SJSA1 (cell line): ENCODE data around the gene SSH2. TPM values are rescaled to one million over a fixed set of nuclear protein-coding genes. Genes with fewer than 3 reads are reported as not detected.
"Not testable (repeated sequence)": the region's sequence is repeated elsewhere in the genome, so short reads cannot be mapped to it uniquely, and the experiment has no call there.

ENCODE experiments used
- DNase-seq, 2 experiments: peaks; one replicate each; pipeline ENCODE4 v3.0.0-alpha.2; 2015 to 2020; ENCODE audit warnings: low spot score in 2 of 2, low read depth in 1 of 2
- H3K27ac ChIP-seq: fragments of 250-450 bp; sonication (Bioruptor Pico); 2 replicates; pipeline ENCODE4 v1.5.1; 2020; ENCODE audit warnings: mild to moderate bottlenecking, moderate library complexity
- H3K27me3 ChIP-seq: fragments of 250-450 bp; sonication (Bioruptor Pico); replicated peaks from 2 replicates; pipeline ENCODE4 v1.5.1; 2020; ENCODE audit warnings: mild to moderate bottlenecking, moderate library complexity
- H3K36me3 ChIP-seq: fragments of 250-450 bp; sonication (Bioruptor Pico); 2 replicates; pipeline ENCODE4 v1.5.1; 2020; ENCODE audit warnings: mild to moderate bottlenecking
- H3K4me1 ChIP-seq: fragments of 250-450 bp; sonication (Bioruptor Pico); replicated peaks from 2 replicates; pipeline ENCODE4 v1.6.1; 2021; ENCODE audit warnings: mild to moderate bottlenecking
- H3K4me3 ChIP-seq: fragments of 250-450 bp; sonication (Bioruptor Pico); 2 replicates; pipeline ENCODE4 v1.5.1; 2020; ENCODE audit warnings: mild to moderate bottlenecking
- H3K9me3 ChIP-seq: fragments of 250-450 bp; sonication (Bioruptor Pico); replicated peaks from 2 replicates; pipeline ENCODE4 v1.5.1; 2020; ENCODE audit warnings: mild to moderate bottlenecking
- total RNA-seq: library from RNA; depleted of rRNA; stranded (reverse); fragments of >200 nt; shearing (Covaris generic); gene quantifications from 2 replicates; pipeline ENCODE4 v1.2.3, GENCODE V29; 2014

The SSH2 gene
- total RNA-seq, 1 experiment from 2014 or later: 12.9 TPM

GRCh38 chr17:29880031-29880430, 50.0 kb downstream of the SSH2 start:
- H3K4me3 ChIP-seq: no peak overlapping the region
- no peaks in the 10 kb centered on the region for H3K9me3 ChIP-seq
- no peaks in the 10 kb centered on the region for H3K36me3 ChIP-seq
- H3K27ac ChIP-seq: no peak overlapping the region
- no peak for DNase-seq
- H3K27me3 ChIP-seq: no peaks in the 10 kb centered on the region
- no peaks in the 10 kb centered on the region for H3K4me1 ChIP-seq

DNA sequence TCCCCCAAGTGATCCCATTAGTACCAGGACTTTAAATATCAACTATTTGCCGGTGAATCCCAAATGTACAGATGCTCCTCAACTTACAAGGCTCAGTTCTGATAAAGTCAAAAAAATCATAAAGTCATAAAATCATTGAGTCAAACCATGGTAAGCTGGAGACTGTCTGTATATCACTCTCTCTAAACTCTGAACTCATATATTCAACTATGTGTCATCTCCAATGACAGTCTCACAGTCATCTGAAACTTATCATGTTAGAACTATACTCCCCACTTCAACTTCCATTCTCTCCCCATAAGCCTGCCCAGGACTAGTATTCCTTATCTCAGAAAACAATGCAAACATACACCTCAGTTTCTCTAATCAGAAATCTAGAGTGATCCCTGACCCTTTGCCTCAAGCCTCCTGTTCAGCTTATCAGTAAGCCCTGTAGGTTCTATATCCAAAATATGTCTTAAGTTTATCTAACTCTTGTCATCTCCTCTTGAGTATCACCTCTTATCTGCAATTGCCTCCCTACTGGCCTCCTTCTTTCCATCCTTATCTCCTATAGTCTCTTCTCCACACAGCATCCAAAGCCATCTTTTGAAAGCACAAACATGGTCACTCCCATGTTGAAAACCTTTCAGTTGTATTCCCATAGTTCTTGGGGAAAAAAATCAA, 55.0 kb downstream of the SSH2 start:
- no peak for DNase-seq
- Histone ChIP-seq H3K27ac (no peak overlapping the region), H3K4me3 (no peak overlapping the region), H3K9me3 (no peaks in the 10 kb centered on the region), H3K36me3 (no peaks in the 10 kb centered on the region), H3K27me3 (no peaks in the 10 kb centered on the region), H3K4me1 (no peaks in the 10 kb centered on the region)

DNA sequence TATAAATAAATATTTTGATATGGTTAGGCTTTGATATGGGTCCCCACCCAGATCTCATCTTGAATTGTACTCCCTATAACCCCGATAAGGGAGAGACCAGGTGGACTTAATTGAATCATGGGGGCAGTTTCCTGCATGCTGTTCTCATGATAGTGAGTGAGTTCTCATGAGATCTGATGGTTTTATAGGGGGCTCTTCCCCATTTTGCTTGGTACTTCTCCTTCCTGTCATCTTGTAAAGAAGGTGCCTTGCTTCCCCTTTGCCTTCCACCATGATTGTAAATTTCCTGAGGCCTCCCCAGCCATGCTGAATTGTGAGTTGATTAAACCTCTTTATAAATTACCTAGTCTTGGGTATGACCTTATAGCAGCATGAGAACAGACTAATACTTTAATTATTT, 55.7 kb downstream of the SSH2 start:
- not testable (repeated sequence) for H3K4me3 ChIP-seq

GRCh38 chr17:29873476-29873875, 56.6 kb downstream of the SSH2 start:
- no peaks in the 10 kb centered on the region for H3K36me3 ChIP-seq
- no peak for DNase-seq
- H3K27me3 ChIP-seq: no peaks in the 10 kb centered on the region
- H3K9me3 ChIP-seq: no peaks in the 10 kb centered on the region
- H3K4me3 ChIP-seq: no peak overlapping the region
- no peaks in the 10 kb centered on the region for H3K4me1 ChIP-seq
- H3K27ac ChIP-seq: no peak overlapping the region

More for the DNA sequence above, 55.7 kb downstream of the SSH2 start:
- H3K36me3 ChIP-seq, H3K27ac ChIP-seq, H3K27me3 ChIP-seq, DNase-seq, H3K9me3 ChIP-seq, H3K4me1 ChIP-seq: not testable (repeated sequence)

DNA sequence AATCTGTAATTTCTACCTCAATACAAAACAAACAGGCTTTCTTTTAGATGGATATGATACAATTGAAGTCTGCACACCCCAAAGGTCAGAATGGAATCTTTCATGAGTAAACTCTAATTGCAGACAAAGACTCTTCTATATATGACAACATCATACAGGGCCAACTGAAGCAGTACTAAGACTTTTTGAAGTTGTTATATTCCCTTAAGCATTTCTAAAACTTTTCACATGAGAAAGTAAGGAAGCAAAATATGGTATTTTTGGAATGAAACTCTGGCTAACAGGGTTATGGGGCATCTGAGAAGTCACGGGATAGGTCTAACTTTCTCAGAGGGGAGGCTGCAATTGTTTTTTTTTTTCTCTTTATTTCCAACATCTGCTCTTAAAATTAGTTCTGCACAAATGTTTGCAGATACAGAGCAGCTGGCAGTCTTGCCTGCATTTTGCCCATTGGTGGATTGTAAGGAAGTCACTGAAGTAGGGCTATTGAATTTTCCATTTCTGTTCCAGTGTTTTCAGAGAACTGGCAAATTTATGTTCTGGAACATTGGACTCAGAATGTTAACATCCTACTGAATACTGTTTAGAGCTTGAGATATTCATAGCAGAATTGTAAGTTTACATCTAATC, 59.1 kb downstream of the SSH2 start:
- H3K9me3 ChIP-seq: no peaks in the 10 kb centered on the region
- DNase-seq: no peak
- no peaks in the 10 kb centered on the region for H3K36me3 ChIP-seq
- no peaks in the 10 kb centered on the region for H3K27me3 ChIP-seq
- H3K4me3 ChIP-seq: no peak overlapping the region
- H3K27ac ChIP-seq: no peak overlapping the region
- no peaks in the 10 kb centered on the region for H3K4me1 ChIP-seq

DNA sequence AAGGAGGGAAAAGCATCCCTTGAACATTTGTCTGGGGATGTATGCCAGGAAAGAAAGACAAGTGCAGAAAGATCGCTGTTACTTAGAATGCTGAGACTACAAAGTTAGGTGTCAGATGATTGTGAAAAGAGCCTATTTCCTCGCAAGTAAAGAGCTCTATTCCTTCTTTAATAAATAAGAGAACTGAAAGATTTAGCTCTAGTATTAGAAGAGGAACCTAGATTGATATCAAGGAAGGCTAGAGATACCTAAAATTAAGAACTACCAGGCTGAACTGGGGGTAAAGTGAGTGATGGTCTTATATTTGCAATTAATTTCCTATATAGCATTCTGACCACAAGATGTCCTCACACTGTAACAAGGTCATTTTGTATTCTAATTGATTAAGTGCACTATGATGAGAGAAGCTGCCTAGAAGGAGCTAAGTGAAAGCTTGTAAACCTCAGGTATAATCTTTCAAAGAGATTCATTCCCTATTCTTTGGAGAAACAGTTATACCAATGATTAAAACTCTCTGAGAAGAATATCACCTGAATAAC, 62.3 kb downstream of the SSH2 start:
- Histone ChIP-seq H3K27ac (no peak overlapping the region), H3K27me3 (no peaks in the 10 kb centered on the region), H3K4me3 (no peak overlapping the region), H3K36me3 (no peaks in the 10 kb centered on the region), H3K4me1 (no peaks in the 10 kb centered on the region; the same call in 1 of the 2 replicates), H3K9me3 (no peaks in the 10 kb centered on the region)
- DNase-seq: no peak

DNA sequence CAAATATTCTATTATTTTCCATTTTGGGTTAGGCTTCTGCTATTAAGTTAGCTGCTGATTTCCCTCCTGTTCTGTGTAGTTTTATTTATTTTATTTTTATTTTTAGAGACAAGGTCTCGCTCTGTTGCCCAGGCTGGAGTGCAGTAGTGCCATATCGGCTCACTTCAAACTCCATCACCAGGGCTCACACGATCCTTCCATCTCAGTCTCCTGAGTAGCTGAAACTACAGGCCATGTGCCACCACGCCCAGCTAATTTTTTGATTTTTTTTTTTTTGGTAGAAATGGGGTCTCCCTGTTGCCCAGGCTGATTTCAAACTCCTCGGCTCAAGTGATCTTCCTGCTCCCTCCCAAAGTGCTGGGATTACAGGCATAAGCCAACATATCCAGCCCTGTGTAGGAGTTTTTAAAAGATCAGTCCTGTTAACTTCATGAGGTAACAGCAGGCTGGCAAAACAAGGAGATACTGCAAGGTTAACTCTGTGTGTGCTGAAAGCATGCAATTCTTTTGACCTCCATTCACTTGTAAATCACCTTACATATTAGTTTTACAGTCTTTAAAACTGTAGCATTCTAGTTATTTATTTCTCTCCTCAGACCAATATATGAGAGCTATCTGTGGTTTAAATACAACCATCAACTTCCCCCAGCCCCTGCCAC, 63.2 kb downstream of the SSH2 start:
- Histone ChIP-seq H3K36me3 (no peaks in the 10 kb centered on the region), H3K27ac (no peak overlapping the region), H3K4me1 (no peaks in the 10 kb centered on the region; the same call in 1 of the 2 replicates), H3K4me3 (no peak overlapping the region), H3K9me3 (0 out of 2 replicates have a peak, but pooled peaks cover 2% of the 10 kb centered on the region), H3K27me3 (no peaks in the 10 kb centered on the region)
- no peak for DNase-seq

GRCh38 chr17:29864615-29865014, 65.4 kb downstream of the SSH2 start:
- DNase-seq: no peak
- Histone ChIP-seq H3K4me1 (no peaks in the 10 kb centered on the region; the same call in 1 of the 2 replicates), H3K36me3 (no peaks in the 10 kb centered on the region), H3K27me3 (no peaks in the 10 kb centered on the region), H3K4me3 (no peak overlapping the region), H3K9me3 (0 out of 2 replicates have a peak, but pooled peaks cover 2% of the 10 kb centered on the region), H3K27ac (no peak overlapping the region)

GRCh38 chr17:29864123-29864522, 65.9 kb downstream of the SSH2 start:
- not testable (repeated sequence) for H3K36me3 ChIP-seq, H3K9me3 ChIP-seq, H3K4me3 ChIP-seq, H3K27ac ChIP-seq, DNase-seq, H3K27me3 ChIP-seq, H3K4me1 ChIP-seq

DNA sequence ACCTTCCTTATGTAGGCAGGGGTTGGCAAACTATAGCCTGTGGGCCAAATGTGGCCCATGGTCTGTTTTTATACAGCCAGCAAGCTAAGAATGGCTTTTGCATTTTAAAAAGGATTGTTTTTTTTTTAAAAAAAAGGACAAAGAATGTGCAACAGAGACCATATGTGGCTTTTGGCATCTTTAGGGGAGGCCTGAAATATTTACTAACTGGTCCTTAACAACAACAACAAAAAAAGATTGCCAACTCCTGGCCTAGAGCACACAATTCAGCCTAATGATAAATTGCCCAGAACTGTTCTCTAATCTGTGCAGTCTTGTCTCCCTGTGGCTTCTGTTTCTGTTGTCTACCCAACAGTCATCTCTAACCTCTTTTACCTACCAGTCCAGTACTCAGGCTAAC, 67.1 kb downstream of the SSH2 start:
- no peaks in the 10 kb centered on the region for H3K27me3 ChIP-seq
- H3K4me1 ChIP-seq: no peaks in the 10 kb centered on the region; the same call in 1 of the 2 replicates
- DNase-seq: no peak
- H3K36me3 ChIP-seq: no peaks in the 10 kb centered on the region
- 0 out of 2 replicates have a peak, but pooled peaks cover 2% of the 10 kb centered on the region for H3K9me3 ChIP-seq
- no peak overlapping the region for H3K27ac ChIP-seq
- no peak overlapping the region for H3K4me3 ChIP-seq

DNA sequence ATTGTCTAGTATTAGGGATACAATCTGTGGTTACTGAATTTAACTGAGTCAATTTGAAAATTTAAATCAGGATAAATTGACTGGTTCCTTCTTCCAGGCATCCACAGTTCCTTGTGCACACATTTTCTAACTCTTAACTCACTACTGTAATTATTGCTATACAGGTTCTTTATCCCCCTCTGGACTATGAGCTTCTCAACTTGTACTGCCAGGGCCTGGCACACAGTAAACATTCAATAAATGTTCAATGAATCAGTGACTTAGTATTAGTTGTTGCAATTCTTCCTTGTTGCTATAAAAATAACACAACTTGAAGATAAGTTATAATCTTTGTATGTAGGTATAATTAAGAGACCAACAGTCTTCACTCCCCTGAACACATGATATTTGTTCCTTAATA, 67.9 kb downstream of the SSH2 start:
- Histone ChIP-seq H3K27me3 (no peaks in the 10 kb centered on the region), H3K36me3 (no peaks in the 10 kb centered on the region), H3K4me1 (no peaks in the 10 kb centered on the region; the same call in 1 of the 2 replicates), H3K4me3 (no peak overlapping the region), H3K27ac (no peak overlapping the region), H3K9me3 (0 out of 2 replicates have a peak, but pooled peaks cover 2% of the 10 kb centered on the region)
- no peak for DNase-seq

GRCh38 chr17:29859445-29859844, 70.6 kb downstream of the SSH2 start:
- not testable (repeated sequence) for H3K4me1 ChIP-seq, H3K9me3 ChIP-seq, H3K36me3 ChIP-seq, H3K4me3 ChIP-seq, DNase-seq, H3K27me3 ChIP-seq, H3K27ac ChIP-seq

DNA sequence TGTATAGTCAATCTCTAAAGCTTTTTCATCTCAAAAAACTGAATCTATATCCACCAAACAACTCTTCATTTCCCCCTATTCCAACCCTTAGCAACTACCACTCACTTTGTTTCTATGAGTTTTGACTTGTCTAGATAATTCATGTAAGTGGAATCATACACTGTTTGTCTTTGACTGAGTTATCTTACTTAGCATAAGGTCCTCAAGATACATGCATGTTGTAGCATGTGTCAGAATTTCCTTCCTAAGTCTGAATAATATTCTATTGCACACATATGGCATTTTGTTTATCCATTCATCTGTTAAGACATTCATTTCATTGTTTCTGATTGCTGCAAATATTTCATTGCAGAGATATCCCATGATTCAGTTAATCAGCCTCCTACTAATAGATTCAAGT, 72.2 kb downstream of the SSH2 start:
- no peak for DNase-seq
- Histone ChIP-seq H3K4me3 (no peak overlapping the region), H3K4me1 (peaks cover 16% of the 10 kb centered on the region), H3K36me3 (peaks cover 3% of the 10 kb centered on the region; the same call in 1 of the 2 replicates), H3K27me3 (no peaks in the 10 kb centered on the region), H3K9me3 (0 out of 2 replicates have a peak, but pooled peaks cover 2% of the 10 kb centered on the region), H3K27ac (no peak overlapping the region)

DNA sequence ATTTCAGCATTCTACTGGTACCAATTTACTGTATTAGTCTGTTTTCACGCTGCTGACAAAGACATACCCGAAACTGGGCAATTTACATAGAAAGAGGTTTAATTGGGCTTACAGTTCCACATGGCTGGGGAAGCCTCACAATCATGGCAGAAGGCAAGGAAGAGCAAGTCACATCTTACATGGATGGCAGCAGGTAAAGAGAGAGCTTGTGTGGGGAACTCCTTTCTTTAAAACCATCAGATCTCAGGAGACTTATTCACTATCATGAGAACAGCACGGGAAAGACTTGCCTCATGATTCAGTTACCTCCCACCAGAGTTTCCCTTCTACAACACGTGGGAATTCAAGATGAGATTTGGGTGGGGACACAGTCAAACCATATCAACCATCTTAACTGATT, 72.9 kb downstream of the SSH2 start:
- not testable (repeated sequence) for H3K27me3 ChIP-seq, DNase-seq, H3K4me3 ChIP-seq, H3K36me3 ChIP-seq, H3K9me3 ChIP-seq, H3K27ac ChIP-seq
- H3K4me1 ChIP-seq: peaks cover 16% of the 10 kb centered on the region
